ENCODE data around the gene GALNT17.
"Not testable (repeated sequence)": the region's sequence is repeated elsewhere in the genome, so short reads cannot be mapped to it uniquely, and the experiment has no call there.

GALNT17 gene

GRCh38 chr7:71591876-71592275 lies 459.9 kb downstream of the GALNT17 start:
- Histone ChIP-seq H3K27me3 (ENCODE audit: low read depth, low read length) (no peaks in the 10 kb centered on the region), H2AFZ (ENCODE audit: low read depth, low read length) (no peak overlapping the region), H4K20me1 (ENCODE audit: insufficient read depth, low read length) (no peaks in the 10 kb centered on the region), H3K79me2 (ENCODE audit: low read length) (no peaks in the 10 kb centered on the region), H3K4me3 (ENCODE audit: low read length) (no peak overlapping the region), H3K9ac (ENCODE audit: low read length) (no peak overlapping the region), H3K4me2 (ENCODE audit: low read length) (no peak overlapping the region), H3K27ac (ENCODE audit: low read length) (no peak overlapping the region), H3K36me3 (replicated peaks; ENCODE audit: low read depth, low read length) (no peaks in the 10 kb centered on the region), H3K9me3 (ENCODE audit: insufficient read depth, low read length) (no peaks in the 10 kb centered on the region), H3K4me1 (ENCODE audit: low read length) (no peaks in the 10 kb centered on the region)
- TF ChIP-seq, protein P1, sequence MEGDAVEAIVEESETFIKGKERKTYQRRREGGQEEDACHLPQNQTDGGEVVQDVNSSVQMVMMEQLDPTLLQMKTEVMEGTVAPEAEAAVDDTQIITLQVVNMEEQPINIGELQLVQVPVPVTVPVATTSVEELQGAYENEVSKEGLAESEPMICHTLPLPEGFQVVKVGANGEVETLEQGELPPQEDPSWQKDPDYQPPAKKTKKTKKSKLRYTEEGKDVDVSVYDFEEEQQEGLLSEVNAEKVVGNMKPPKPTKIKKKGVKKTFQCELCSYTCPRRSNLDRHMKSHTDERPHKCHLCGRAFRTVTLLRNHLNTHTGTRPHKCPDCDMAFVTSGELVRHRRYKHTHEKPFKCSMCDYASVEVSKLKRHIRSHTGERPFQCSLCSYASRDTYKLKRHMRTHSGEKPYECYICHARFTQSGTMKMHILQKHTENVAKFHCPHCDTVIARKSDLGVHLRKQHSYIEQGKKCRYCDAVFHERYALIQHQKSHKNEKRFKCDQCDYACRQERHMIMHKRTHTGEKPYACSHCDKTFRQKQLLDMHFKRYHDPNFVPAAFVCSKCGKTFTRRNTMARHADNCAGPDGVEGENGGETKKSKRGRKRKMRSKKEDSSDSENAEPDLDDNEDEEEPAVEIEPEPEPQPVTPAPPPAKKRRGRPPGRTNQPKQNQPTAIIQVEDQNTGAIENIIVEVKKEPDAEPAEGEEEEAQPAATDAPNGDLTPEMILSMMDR (IDR thresholded peaks at IDR 0.05; ENCODE audit: low read depth, low read length): no peak
- no peak for TF ChIP-seq EZH2phosphoT487 (IDR thresholded peaks at IDR 0.05; ENCODE audit: low read depth)

GRCh38 chr7:71592388-71592787 lies 460.4 kb downstream of the GALNT17 start:
- H3K36me3 ChIP-seq (replicated peaks; ENCODE audit: low read depth, low read length); H3K27ac ChIP-seq (ENCODE audit: low read length); H3K9me3 ChIP-seq (ENCODE audit: insufficient read depth, low read length); H3K9ac ChIP-seq (ENCODE audit: low read length); H3K4me2 ChIP-seq (ENCODE audit: low read length); H3K4me3 ChIP-seq (ENCODE audit: low read length); H3K79me2 ChIP-seq (ENCODE audit: low read length); H3K4me1 ChIP-seq (ENCODE audit: low read length); H2AFZ ChIP-seq (ENCODE audit: low read depth, low read length); H4K20me1 ChIP-seq (ENCODE audit: insufficient read depth, low read length); H3K27me3 ChIP-seq (ENCODE audit: low read depth, low read length): not testable (repeated sequence)

- H3K36me3 ChIP-seq (replicated peaks; ENCODE audit: low read depth, low read length): no peaks in the 10 kb centered on the region
- no peaks in the 10 kb centered on the region for H4K20me1 ChIP-seq (ENCODE audit: insufficient read depth, low read length)
- no peaks in the 10 kb centered on the region for H3K27me3 ChIP-seq (ENCODE audit: low read depth, low read length)
- no peak overlapping the region for H3K9ac ChIP-seq (ENCODE audit: low read length)
- no peaks in the 10 kb centered on the region for H3K9me3 ChIP-seq (ENCODE audit: insufficient read depth, low read length)
- H3K4me2 ChIP-seq (ENCODE audit: low read length): no peak overlapping the region
- H2AFZ ChIP-seq (ENCODE audit: low read depth, low read length): no peak overlapping the region
- no peak overlapping the region for H3K27ac ChIP-seq (ENCODE audit: low read length)
- H3K4me1 ChIP-seq (ENCODE audit: low read length): no peaks in the 10 kb centered on the region
- TF ChIP-seq, protein P1 (IDR thresholded peaks at IDR 0.05; ENCODE audit: low read depth, low read length): no peak
- TF ChIP-seq EZH2phosphoT487 (IDR thresholded peaks at IDR 0.05; ENCODE audit: low read depth): no peak
- H3K4me3 ChIP-seq (ENCODE audit: low read length): no peak overlapping the region
- H3K79me2 ChIP-seq (ENCODE audit: low read length): no peaks in the 10 kb centered on the region
These were observed 462.8 kb downstream of the GALNT17 start for GRCh38 chr7:71594736-71595135.

- H3K27ac ChIP-seq (ENCODE audit: low read length): no peak overlapping the region
- H3K4me1 ChIP-seq (ENCODE audit: low read length): no peaks in the 10 kb centered on the region
- H3K79me2 ChIP-seq (ENCODE audit: low read length): no peaks in the 10 kb centered on the region
- H2AFZ ChIP-seq (ENCODE audit: low read depth, low read length): no peak overlapping the region
- H3K9ac ChIP-seq (ENCODE audit: low read length): no peak overlapping the region
- H3K27me3 ChIP-seq (ENCODE audit: low read depth, low read length): no peaks in the 10 kb centered on the region
- H3K4me2 ChIP-seq (ENCODE audit: low read length): no peak overlapping the region
- TF ChIP-seq, protein P1 (IDR thresholded peaks at IDR 0.05; ENCODE audit: low read depth, low read length): no peak
- H3K36me3 ChIP-seq (replicated peaks; ENCODE audit: low read depth, low read length): no peaks in the 10 kb centered on the region
- no peaks in the 10 kb centered on the region for H3K9me3 ChIP-seq (ENCODE audit: insufficient read depth, low read length)
- no peak overlapping the region for H3K4me3 ChIP-seq (ENCODE audit: low read length)
- no peaks in the 10 kb centered on the region for H4K20me1 ChIP-seq (ENCODE audit: insufficient read depth, low read length)
These were observed 463.2 kb downstream of the GALNT17 start for GRCh38 chr7:71595176-71595575.

- Histone ChIP-seq H3K9ac (ENCODE audit: low read length) (no peak overlapping the region), H3K36me3 (replicated peaks; ENCODE audit: low read depth, low read length) (no peaks in the 10 kb centered on the region), H3K4me1 (ENCODE audit: low read length) (no peaks in the 10 kb centered on the region), H3K27me3 (ENCODE audit: low read depth, low read length) (no peaks in the 10 kb centered on the region), H3K4me3 (ENCODE audit: low read length) (no peak overlapping the region), H2AFZ (ENCODE audit: low read depth, low read length) (no peak overlapping the region), H3K9me3 (ENCODE audit: insufficient read depth, low read length) (no peaks in the 10 kb centered on the region), H3K79me2 (ENCODE audit: low read length) (no peaks in the 10 kb centered on the region), H4K20me1 (ENCODE audit: insufficient read depth, low read length) (no peaks in the 10 kb centered on the region), H3K4me2 (ENCODE audit: low read length) (no peak overlapping the region), H3K27ac (ENCODE audit: low read length) (no peak overlapping the region)
- TF ChIP-seq, protein P1 (IDR thresholded peaks at IDR 0.05; ENCODE audit: low read depth, low read length): no peak
- no peak for TF ChIP-seq EZH2phosphoT487 (IDR thresholded peaks at IDR 0.05; ENCODE audit: low read depth)
These were observed 466.6 kb downstream of the GALNT17 start for GRCh38 chr7:71598553-71598952.
